Hepatocyte (in vitro differentiated cells): ENCODE data around the gene AARSD1.
"Not testable (repeated sequence)": the region's sequence is repeated elsewhere in the genome, so short reads cannot be mapped to it uniquely, and the experiment has no call there.

ENCODE experiments used
- CTCF ChIP-seq: fragments of 200-600 bp; sonication (generic); IDR thresholded peaks from 2 replicates; pipeline ENCODE4 v1.5.1; 2016; ENCODE audit warnings: antibody characterized with exemption, mild to moderate bottlenecking; ENCODE audit not compliant: poor library complexity
- EZH2 ChIP-seq: fragments of 200-600 bp; sonication (generic); IDR thresholded peaks from 2 replicates; pipeline ENCODE4 v1.6.1; 2016; ENCODE audit warnings: antibody characterized with exemption, mild to moderate bottlenecking, borderline replicate concordance
- EZH2phosphoT487 ChIP-seq: fragments of 200-600 bp; sonication (generic); IDR thresholded peaks from one replicate; pipeline ENCODE4 v1.6.1; 2018; ENCODE audit warnings: antibody characterized with exemption, mild to moderate bottlenecking, low read depth, moderate library complexity; ENCODE audit not compliant: unreplicated experiment, severe bottlenecking

DNA sequence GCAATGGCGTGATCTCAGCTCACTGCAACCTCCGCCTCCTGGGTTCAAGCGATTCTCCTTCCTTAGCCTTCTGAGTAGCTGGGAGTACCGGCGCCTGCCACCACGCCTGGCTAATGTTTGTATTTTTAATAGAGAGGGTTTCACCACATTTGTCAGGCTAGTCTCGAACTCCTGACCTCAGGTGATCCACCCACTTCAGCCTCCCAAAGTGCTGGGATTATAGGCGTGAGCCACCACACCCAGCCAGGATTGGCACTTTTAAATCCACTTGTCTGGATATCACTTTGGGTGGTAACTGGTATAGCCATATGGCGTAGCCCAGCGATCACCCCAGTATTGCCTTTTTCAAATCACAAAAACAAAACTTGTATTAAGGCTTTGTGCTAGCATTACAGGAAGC, 29.7 kb upstream of the AARSD1 start:
- TF ChIP-seq CTCF, EZH2, EZH2phosphoT487: not testable (repeated sequence)
